Measurements from ENCODE around the gene BORCS6. TPM values are rescaled to one million over a fixed set of nuclear protein-coding genes. Genes with fewer than 3 reads are reported as not detected.

Gene BORCS6
- total and polyA plus RNA-seq, 2 donors = 8.5 to 11.4 TPM

DNA sequence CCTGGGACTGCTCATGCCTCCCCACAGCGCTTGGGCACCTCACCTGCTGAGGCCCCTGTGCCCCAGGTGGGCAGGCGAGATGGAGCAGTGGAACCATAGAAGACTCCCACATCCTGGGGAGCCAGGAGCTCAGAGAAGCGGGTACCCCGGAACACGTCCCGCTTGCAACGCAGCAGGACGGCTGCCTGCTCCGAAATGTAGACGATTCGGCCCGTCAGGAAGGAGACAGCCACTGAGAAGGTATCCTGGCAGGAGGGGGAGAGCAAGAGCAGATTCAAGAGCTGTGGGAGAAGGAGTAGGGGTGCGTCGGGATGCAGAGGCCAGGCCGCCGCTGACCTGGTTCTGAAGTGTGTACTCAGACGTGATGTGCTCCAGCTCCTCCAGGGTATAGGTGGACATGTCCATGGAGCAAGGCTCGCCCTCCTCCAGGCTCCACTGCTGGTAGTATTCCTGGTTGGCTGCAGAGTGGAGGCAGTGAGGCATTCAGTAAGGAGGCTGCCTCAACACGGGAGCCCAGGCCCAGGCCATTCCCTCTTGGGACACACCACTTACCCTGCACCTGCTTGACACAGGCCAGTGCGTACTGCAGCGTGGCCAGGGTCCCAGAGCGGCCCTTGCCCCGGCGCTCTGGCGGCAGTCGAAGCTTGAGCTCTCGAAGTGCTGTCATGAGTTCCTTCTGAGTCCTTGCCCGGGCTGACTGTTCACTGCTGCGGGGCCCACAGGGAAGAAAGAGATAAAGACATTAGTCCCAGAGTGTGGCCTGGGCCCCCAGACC is 40.4 kb downstream of the BORCS6 start:
- no peak for DNase-seq (ENCODE audit: low read depth in 6 of 9, low spot score in 9 of 9)
- H3K4me3 ChIP-seq (ENCODE audit: low read length in 2 of 2) = no peak overlapping the region
- H3K27ac ChIP-seq (ENCODE audit: low read depth in 1 of 2, low read length in 1 of 2) = no peak overlapping the region
- H3K27me3 ChIP-seq (ENCODE audit: control insufficient read depth in 2 of 2, insufficient read depth in 1 of 2, low read length in 1 of 2) = no peaks in the 10 kb centered on the region
- peaks cover 0 to 3% of the 10 kb centered on the region in 2 donors for H3K9me3 ChIP-seq (ENCODE audit: control insufficient read depth in 2 of 2, insufficient read depth in 1 of 2, low read length in 1 of 2)
- peaks cover 24 to 42% of the 10 kb centered on the region in 2 donors for H3K4me1 ChIP-seq (ENCODE audit: control insufficient read depth in 2 of 2, insufficient read depth in 2 of 2, low read length in 2 of 2)
- 98% methylated on average over 29 of the region's 29 CpGs for WGBS
- peaks cover 49 to 50% of the 10 kb centered on the region in 2 donors for H3K36me3 ChIP-seq (ENCODE audit: control insufficient read depth in 2 of 2, insufficient read depth in 2 of 2, low read length in 1 of 2)

DNA sequence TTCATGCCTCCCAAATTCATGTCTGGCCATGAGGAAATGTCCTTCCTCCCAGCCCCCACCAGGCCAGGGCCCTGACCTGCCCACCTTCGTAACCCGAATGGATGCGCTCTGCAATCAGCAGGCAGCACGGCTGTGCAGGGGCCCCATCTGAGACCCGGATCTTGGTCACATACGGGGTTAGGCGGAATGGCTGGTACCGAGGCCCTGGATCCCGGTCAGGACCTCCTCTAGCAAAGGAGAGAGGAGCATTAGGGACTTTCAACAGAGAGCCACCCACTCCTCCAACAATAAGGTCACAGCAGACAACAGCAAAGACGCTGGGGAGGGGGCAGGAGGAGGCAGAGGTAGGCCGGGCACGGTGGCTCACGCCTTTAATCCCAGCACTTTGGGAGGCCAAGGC is 41.4 kb downstream of the BORCS6 start:
- no peak overlapping the region for H3K27ac ChIP-seq (ENCODE audit: low read depth in 1 of 2, low read length in 1 of 2)
- DNase-seq (ENCODE audit: low read depth in 6 of 9, low spot score in 9 of 9) = no peak
- peaks cover 0 to 3% of the 10 kb centered on the region in 2 donors for H3K9me3 ChIP-seq (ENCODE audit: control insufficient read depth in 2 of 2, insufficient read depth in 1 of 2, low read length in 1 of 2)
- 98% methylated on average over 13 of the region's 13 CpGs for WGBS
- no peaks in the 10 kb centered on the region for H3K27me3 ChIP-seq (ENCODE audit: control insufficient read depth in 2 of 2, insufficient read depth in 1 of 2, low read length in 1 of 2)
- no peak overlapping the region for H3K4me3 ChIP-seq (ENCODE audit: low read length in 2 of 2)
- H3K36me3 ChIP-seq (ENCODE audit: control insufficient read depth in 2 of 2, insufficient read depth in 2 of 2, low read length in 1 of 2) = peaks cover 59 to 61% of the 10 kb centered on the region in 2 donors
- peaks cover 17 to 32% of the 10 kb centered on the region in 2 donors for H3K4me1 ChIP-seq (ENCODE audit: control insufficient read depth in 2 of 2, insufficient read depth in 2 of 2, low read length in 2 of 2)

DNA sequence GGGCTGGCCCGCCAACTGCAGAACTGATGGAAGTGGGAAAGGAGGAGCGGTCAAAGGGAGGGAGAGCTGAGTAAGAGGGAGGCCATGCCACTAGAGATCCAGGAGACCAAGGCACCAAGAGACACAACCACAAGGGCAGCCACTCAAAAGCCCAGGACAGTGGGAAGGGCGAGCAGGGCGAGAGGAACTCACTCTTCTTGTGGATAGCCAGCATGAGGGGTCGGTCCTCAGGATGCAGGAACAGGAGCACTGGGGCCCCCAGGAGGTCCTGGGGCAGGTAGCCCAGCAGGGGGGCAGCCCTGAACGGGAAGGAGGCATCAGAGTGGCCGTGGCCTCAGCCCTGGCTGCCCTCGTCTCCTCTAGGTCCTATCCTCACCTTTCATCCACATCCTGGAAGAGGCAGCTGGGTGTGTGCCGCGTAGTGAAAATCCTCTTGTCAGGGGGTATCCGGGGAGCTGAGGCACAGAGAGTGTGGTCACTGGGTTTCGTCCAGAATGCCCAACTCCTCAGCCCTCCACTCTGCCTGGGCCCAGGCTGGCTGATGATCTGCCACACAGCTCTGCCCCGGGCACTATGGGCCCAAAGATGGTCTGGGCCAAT is 42.1 kb downstream of the BORCS6 start:
- peaks cover 66% of the 10 kb centered on the region in 2 donors for H3K36me3 ChIP-seq (ENCODE audit: control insufficient read depth in 2 of 2, insufficient read depth in 2 of 2, low read length in 1 of 2)
- peaks cover 17 to 25% of the 10 kb centered on the region in 2 donors for H3K4me1 ChIP-seq (ENCODE audit: control insufficient read depth in 2 of 2, insufficient read depth in 2 of 2, low read length in 2 of 2)
- DNase-seq (ENCODE audit: low read depth in 6 of 9, low spot score in 9 of 9) = no peak
- 97% methylated on average over 13 of the region's 13 CpGs for WGBS
- peaks cover 0 to 3% of the 10 kb centered on the region in 2 donors for H3K9me3 ChIP-seq (ENCODE audit: control insufficient read depth in 2 of 2, insufficient read depth in 1 of 2, low read length in 1 of 2)
- no peaks in the 10 kb centered on the region for H3K27me3 ChIP-seq (ENCODE audit: control insufficient read depth in 2 of 2, insufficient read depth in 1 of 2, low read length in 1 of 2)
- H3K4me3 ChIP-seq (ENCODE audit: low read length in 2 of 2) = no peak overlapping the region
- no peak overlapping the region for H3K27ac ChIP-seq (ENCODE audit: low read depth in 1 of 2, low read length in 1 of 2)

DNA sequence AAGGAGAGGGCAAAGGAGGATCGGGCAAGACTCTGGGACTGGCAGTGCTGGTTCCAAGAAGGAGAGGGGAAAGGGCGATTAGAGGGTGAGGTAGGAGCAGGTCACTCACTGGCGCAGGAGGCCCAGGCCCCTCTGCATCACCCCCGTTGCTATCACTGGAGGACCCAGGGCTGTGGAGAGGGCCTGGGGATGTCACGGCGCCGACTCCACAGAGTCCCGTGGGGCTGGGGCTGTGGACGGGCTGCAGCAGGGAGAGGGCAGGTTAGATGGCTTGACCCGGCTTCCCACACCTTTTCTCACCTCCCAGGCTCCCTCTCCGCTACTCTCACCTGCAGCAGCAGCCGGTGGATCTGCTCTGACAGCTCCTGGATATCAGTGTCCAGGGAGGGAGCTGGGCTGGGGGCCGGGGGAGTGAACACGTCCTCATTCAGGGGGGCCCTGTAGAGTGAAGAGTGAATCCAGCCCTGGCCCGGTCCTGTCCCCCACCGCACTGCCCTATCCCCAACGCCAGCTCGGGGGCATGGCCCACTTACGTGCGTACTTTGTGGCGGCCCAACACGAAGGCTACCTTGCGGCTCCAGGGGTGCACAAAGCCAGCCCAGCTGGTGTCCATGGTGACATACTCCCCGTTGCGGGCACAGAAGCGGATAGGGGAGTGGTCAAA is 42.7 kb downstream of the BORCS6 start:
- Histone ChIP-seq H3K9me3 (ENCODE audit: control insufficient read depth in 2 of 2, insufficient read depth in 1 of 2, low read length in 1 of 2) (peaks cover 0 to 3% of the 10 kb centered on the region in 2 donors), H3K36me3 (ENCODE audit: control insufficient read depth in 2 of 2, insufficient read depth in 2 of 2, low read length in 1 of 2) (peaks cover 72% of the 10 kb centered on the region in 2 donors), H3K4me3 (ENCODE audit: low read length in 2 of 2) (no peak overlapping the region), H3K4me1 (ENCODE audit: control insufficient read depth in 2 of 2, insufficient read depth in 2 of 2, low read length in 2 of 2) (peaks cover 11 to 19% of the 10 kb centered on the region in 2 donors), H3K27ac (ENCODE audit: low read depth in 1 of 2, low read length in 1 of 2) (no peak overlapping the region), H3K27me3 (ENCODE audit: control insufficient read depth in 2 of 2, insufficient read depth in 1 of 2, low read length in 1 of 2) (no peaks in the 10 kb centered on the region)
- DNase-seq (ENCODE audit: low read depth in 6 of 9, low spot score in 9 of 9) = no peak
- WGBS = 96% methylated on average over 26 of the region's 26 CpGs

DNA sequence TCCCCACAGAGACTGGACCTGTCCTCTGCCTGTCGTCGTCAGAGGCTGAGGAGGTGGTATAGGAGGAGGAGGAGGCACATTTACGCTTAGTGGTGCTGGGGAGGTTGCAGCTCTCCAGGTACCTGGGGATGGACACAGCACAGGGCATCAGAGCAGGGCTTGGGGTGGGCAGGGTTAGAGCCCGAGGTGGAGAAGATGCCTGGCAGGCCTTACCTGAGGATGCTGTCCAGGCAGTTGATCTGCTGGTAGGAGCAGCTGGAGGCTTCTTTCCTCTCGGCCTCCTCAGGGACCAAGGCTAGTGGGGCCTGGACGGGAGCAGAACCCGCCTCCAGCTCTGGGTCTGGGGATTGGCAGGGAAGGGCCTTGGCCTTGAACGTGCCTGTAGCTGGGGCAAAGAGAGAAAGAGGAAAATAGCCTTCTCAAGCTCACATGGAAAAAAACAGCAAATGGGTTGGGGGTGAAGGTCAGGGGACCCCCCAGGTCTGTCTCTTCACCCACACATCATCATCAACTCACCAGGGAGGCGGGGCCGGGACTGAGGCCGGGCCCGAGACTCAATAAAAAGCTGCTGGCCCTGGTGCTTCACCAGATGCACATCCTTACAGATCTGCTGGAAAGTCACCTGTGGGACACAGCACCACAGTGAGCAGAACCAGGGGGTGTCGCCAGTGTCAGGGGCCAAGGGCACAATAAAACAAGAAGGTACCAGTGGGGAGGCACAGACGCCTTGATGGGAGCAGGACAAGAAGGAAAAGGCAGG is 43.4 kb downstream of the BORCS6 start:
- Histone ChIP-seq H3K27ac (ENCODE audit: low read depth in 1 of 2, low read length in 1 of 2) (no peak overlapping the region), H3K9me3 (ENCODE audit: control insufficient read depth in 2 of 2, insufficient read depth in 1 of 2, low read length in 1 of 2) (peaks cover 0 to 3% of the 10 kb centered on the region in 2 donors), H3K27me3 (ENCODE audit: control insufficient read depth in 2 of 2, insufficient read depth in 1 of 2, low read length in 1 of 2) (no peaks in the 10 kb centered on the region), H3K4me1 (ENCODE audit: control insufficient read depth in 2 of 2, insufficient read depth in 2 of 2, low read length in 2 of 2) (peaks cover 11 to 12% of the 10 kb centered on the region in 2 donors), H3K4me3 (ENCODE audit: low read length in 2 of 2) (no peak overlapping the region), H3K36me3 (ENCODE audit: control insufficient read depth in 2 of 2, insufficient read depth in 2 of 2, low read length in 1 of 2) (peaks cover 74 to 79% of the 10 kb centered on the region in 2 donors)
- 98% methylated on average over 14 of the region's 14 CpGs for WGBS
- DNase-seq (ENCODE audit: low read depth in 6 of 9, low spot score in 9 of 9) = no peak

DNA sequence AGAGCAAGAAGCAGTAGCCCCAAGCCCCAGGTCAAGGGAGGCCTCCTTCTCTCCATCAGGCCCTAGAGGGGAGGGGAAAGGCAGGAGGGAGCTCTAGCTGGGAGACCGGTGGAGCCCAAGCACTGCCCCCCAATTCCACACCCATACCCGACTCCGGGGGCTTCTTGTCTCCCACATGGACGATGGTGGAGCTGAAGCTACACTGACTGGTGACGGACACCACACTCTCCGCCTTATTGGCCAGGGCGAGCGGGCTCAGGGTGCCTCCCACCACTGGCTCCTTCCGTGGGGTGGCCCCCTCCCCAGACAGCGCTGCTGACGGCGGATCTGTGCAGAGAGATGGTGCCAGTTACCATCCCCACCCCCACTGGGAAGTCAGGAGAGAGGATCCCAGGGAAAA is 44.2 kb downstream of the BORCS6 start:
- WGBS = 98% methylated on average over 12 of the region's 12 CpGs
- no peak overlapping the region for H3K4me3 ChIP-seq (ENCODE audit: low read length in 2 of 2)
- H3K36me3 ChIP-seq (ENCODE audit: control insufficient read depth in 2 of 2, insufficient read depth in 2 of 2, low read length in 1 of 2) = peaks cover 81 to 86% of the 10 kb centered on the region in 2 donors
- no peaks in the 10 kb centered on the region for H3K27me3 ChIP-seq (ENCODE audit: control insufficient read depth in 2 of 2, insufficient read depth in 1 of 2, low read length in 1 of 2)
- H3K4me1 ChIP-seq (ENCODE audit: control insufficient read depth in 2 of 2, insufficient read depth in 2 of 2, low read length in 2 of 2) = peaks cover 6 to 8% of the 10 kb centered on the region in 2 donors
- peaks cover 0 to 3% of the 10 kb centered on the region in 2 donors for H3K9me3 ChIP-seq (ENCODE audit: control insufficient read depth in 2 of 2, insufficient read depth in 1 of 2, low read length in 1 of 2)
- H3K27ac ChIP-seq (ENCODE audit: low read depth in 1 of 2, low read length in 1 of 2) = no peak overlapping the region
- DNase-seq (ENCODE audit: low read depth in 6 of 9, low spot score in 9 of 9) = no peak

DNA sequence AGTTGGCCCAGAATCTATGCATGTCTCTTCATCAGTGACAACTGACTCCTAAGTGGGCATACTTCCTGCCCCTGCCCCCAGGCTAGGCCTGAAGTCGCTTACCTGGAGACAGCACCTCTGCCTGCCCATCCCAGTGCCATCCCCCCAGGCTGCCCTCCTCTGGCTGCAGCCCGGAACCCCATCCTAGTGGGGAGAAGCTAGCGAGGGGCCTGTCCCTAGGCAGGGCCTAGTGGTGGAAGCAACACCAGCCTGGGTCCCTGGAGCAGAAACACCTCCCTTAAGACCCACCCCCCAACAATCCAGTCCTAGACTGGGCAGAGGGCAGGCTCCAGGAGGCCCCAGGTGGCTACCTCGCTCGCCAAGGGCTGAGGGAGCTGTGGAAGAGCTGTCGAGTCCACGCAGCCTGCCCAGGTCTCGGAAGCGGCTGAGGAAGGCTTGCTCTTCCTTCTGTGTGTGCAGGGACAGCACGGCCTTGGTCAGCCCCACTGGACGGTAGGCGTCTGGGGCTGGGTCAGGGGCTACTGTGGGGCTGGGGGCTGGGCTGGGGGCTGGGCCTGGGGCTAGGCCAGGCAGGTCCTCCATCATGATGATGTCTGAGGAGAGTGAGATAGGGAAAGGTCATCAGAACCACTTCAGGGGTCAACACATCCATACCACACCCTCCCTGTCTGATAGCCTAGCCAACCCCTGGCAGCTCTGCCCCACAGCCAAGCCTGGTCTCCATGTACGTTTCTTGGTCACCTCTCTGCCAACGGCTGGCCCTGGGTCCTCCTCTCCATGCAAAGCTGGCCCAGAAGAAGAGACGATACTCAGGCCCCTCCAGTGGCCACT is 45.4 kb downstream of the BORCS6 start:
- H3K4me1 ChIP-seq (ENCODE audit: control insufficient read depth in 2 of 2, insufficient read depth in 2 of 2, low read length in 2 of 2) = peaks cover 0 to 4% of the 10 kb centered on the region in 2 donors
- no peaks in the 10 kb centered on the region for H3K9me3 ChIP-seq (ENCODE audit: control insufficient read depth in 2 of 2, insufficient read depth in 1 of 2, low read length in 1 of 2)
- DNase-seq (ENCODE audit: low read depth in 6 of 9, low spot score in 9 of 9) = no peak
- H3K4me3 ChIP-seq (ENCODE audit: low read length in 2 of 2) = no peak overlapping the region
- H3K27ac ChIP-seq (ENCODE audit: low read depth in 1 of 2, low read length in 1 of 2) = no peak overlapping the region
- H3K27me3 ChIP-seq (ENCODE audit: control insufficient read depth in 2 of 2, insufficient read depth in 1 of 2, low read length in 1 of 2) = no peaks in the 10 kb centered on the region
- WGBS = 96% methylated on average over 15 of the region's 15 CpGs
- H3K36me3 ChIP-seq (ENCODE audit: control insufficient read depth in 2 of 2, insufficient read depth in 2 of 2, low read length in 1 of 2) = peaks cover 79 to 89% of the 10 kb centered on the region in 2 donors
